Upper lobe of left lung (tissue), 6 donors: Measurements from ENCODE around the gene KSR2. TPM values are rescaled to one million over a fixed set of nuclear protein-coding genes. Genes with fewer than 3 reads are reported as not detected.

Experiments
- ATAC-seq, 2 donors: fragments of 200-7000 bp; cut with Tn5 transposase; one replicate each; pipeline ENCODE4 v1.9.1; 2022; ENCODE audit warnings: mild to moderate bottlenecking in 2 of 2, moderate library complexity in 2 of 2; ENCODE audit not compliant: low FRiP score in 2 of 2
- DNase-seq, 2 donors: peaks; one replicate each; pipeline ENCODE4 v3.0.0-alpha.2; 2019 to 2020
- H3K27ac ChIP-seq, 4 donors: fragments of 200-600 bp; sonication (generic); one replicate each; pipeline ENCODE4 v1.5.1; 2016 to 2019
- H3K27me3 ChIP-seq, 4 donors: fragments of 200-600 bp; sonication (generic); one replicate each; pipeline ENCODE4 v1.5.1; 2017 to 2019
- H3K36me3 ChIP-seq, 4 donors: fragments of 200-600 bp; sonication (generic); one replicate each; pipeline ENCODE4 v1.5.1; 2016 to 2019
- H3K4me1 ChIP-seq, 4 donors: fragments of 200-600 bp; sonication (generic); one replicate each; pipeline ENCODE4 v1.5.1; 2018 to 2019
- H3K4me3 ChIP-seq, 4 donors: fragments of 200-600 bp; sonication (generic); one replicate each; pipeline ENCODE4 v1.5.1; 2017 to 2019; ENCODE audit warnings: mild to moderate bottlenecking in 2 of 4, moderate library complexity in 1 of 4
- H3K9me3 ChIP-seq, 4 donors: fragments of 200-600 bp; sonication (generic); one replicate each; pipeline ENCODE4 v1.5.1; 2018 to 2019
- EP300 ChIP-seq, 4 donors: sonication (generic); formaldehyde crosslinking; IDR thresholded peaks; one replicate each; pipeline ENCODE4 v1.5.1; 2017; ENCODE audit warnings: antibody characterized with exemption in 4 of 4, control low read depth in 2 of 4
- POLR2A ChIP-seq, 4 donors: fragments of 450-650 bp; IDR thresholded peaks; one replicate each; pipeline ENCODE4 v1.5.1; 2016 to 2017; ENCODE audit warnings: antibody characterized with exemption in 4 of 4, mild to moderate bottlenecking in 2 of 4
- POLR2AphosphoS5 ChIP-seq, 2 donors: sonication (generic); formaldehyde crosslinking; IDR thresholded peaks; one replicate each; pipeline ENCODE4 v1.5.1; 2017; ENCODE audit warnings: antibody characterized with exemption in 2 of 2
- WGBS, 2 donors: methylation state at CpG; one replicate each; pipeline ENCODE4 v1.1.5; 2017 to 2018; 5-methylcytosine and 5-hydroxymethylcytosine counted together
- total RNA-seq, 6 donors: library from RNA; depleted of rRNA in 4 of 6; stranded (reverse); fragments of >200 nt in 4 of 6; gene quantifications; one replicate each; pipeline versions ENCODE4 v1.1.0 to v1.2.1, GENCODE V29; 2016 to 2021
- TF ChIP-seq, protein P1 (sequence below), 6 experiments: fragments of 450-650 bp in 4 of 6; fragments of 200-600 bp in 2 of 6; sonication (generic) in 2 of 6; IDR thresholded peaks; one replicate each; pipeline ENCODE4 v1.5.1; 2016 to 2019; ENCODE audit warnings: antibody characterized with exemption in 6 of 6
- donor health status: DM: no; HTN: no; CAD: no; lungs with moderate emphysema.
- donor health status: DM: no; HTN: yes; CAD: no; lungs with severe emphysema.

KSR2 gene
- total RNA-seq, 6 donors from 2014 or later, result 0.30 to 3.2 (median 0.85) TPM

GRCh38 chr12:117457189-117457588 is 511.6 kb downstream of the KSR2 start:
- no peaks in the 10 kb centered on the region for H3K27me3 ChIP-seq
- H3K4me1 ChIP-seq, result no peaks in the 10 kb centered on the region
- H3K9me3 ChIP-seq, result no peaks in the 10 kb centered on the region
- H3K4me3 ChIP-seq, result no peak overlapping the region
- DNase-seq, result no peak
- ATAC-seq, result no peak
- no peaks in the 10 kb centered on the region for H3K36me3 ChIP-seq
- H3K27ac ChIP-seq, result no peak overlapping the region
- TF ChIP-seq POLR2A (IDR thresholded peaks at IDR 0.05) (no peak), POLR2AphosphoS5 (IDR thresholded peaks at IDR 0.05) (no peak), EP300 (IDR thresholded peaks at IDR 0.05) (no peak)
- TF ChIP-seq, protein P1, sequence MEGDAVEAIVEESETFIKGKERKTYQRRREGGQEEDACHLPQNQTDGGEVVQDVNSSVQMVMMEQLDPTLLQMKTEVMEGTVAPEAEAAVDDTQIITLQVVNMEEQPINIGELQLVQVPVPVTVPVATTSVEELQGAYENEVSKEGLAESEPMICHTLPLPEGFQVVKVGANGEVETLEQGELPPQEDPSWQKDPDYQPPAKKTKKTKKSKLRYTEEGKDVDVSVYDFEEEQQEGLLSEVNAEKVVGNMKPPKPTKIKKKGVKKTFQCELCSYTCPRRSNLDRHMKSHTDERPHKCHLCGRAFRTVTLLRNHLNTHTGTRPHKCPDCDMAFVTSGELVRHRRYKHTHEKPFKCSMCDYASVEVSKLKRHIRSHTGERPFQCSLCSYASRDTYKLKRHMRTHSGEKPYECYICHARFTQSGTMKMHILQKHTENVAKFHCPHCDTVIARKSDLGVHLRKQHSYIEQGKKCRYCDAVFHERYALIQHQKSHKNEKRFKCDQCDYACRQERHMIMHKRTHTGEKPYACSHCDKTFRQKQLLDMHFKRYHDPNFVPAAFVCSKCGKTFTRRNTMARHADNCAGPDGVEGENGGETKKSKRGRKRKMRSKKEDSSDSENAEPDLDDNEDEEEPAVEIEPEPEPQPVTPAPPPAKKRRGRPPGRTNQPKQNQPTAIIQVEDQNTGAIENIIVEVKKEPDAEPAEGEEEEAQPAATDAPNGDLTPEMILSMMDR (IDR thresholded peaks at IDR 0.05), result no peak
- WGBS, 2 donors, result 82 to 93% methylated on average over 3 of the region's 3 CpGs

DNA sequence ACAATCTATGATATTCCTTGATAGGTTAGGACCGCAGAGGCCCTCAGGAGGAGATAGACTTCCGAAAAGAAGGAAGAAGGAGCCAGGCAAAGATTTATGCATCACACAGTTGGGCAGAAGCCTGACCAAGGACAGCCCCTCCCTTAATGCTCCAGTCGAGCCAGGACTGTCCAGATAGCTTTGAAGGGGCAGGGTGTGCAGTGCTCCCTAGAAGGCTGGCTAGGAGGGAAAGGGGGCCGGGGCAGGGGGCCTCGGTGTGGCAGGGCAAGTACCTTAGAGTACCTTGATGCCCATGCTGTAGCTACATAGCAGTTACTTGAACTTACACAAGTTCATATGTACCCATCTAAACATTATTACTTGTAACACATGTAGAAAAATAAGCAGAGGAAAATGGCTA is 512.7 kb downstream of the KSR2 start:
- Histone ChIP-seq H3K4me1 (no peaks in the 10 kb centered on the region), H3K36me3 (no peaks in the 10 kb centered on the region), H3K4me3 (no peak overlapping the region), H3K27me3 (no peaks in the 10 kb centered on the region), H3K9me3 (no peaks in the 10 kb centered on the region), H3K27ac (no peak overlapping the region)
- TF ChIP-seq POLR2AphosphoS5 (IDR thresholded peaks at IDR 0.05) (no peak), POLR2A (IDR thresholded peaks at IDR 0.05) (no peak), EP300 (IDR thresholded peaks at IDR 0.05) (no peak)
- TF ChIP-seq, protein P1 (IDR thresholded peaks at IDR 0.05), result no peak
- WGBS, 2 donors, result 86 to 88% methylated on average over 5 of the region's 5 CpGs
- DNase-seq (no peak), ATAC-seq (no peak)

DNA sequence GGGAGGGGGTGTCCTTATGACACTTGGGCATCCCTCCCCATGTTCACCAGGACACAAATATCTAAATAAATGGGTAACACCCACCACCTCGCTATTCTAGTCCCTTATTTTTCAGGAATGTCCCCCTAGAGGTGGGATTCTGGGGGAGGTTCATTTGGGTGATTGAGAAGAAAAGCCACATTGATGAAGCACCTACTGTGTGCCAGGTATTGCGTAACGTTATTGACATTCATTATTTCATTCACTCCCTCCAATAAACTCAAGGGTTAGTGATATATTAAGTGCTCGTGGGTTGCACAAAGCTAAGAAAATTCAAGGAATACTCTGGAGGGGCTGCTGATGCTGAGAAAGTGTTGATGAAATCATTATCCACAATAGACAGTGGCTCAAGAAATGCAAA is 514.8 kb downstream of the KSR2 start:
- no peaks in the 10 kb centered on the region for H3K36me3 ChIP-seq
- H3K4me3 ChIP-seq, result no peak overlapping the region
- no peaks in the 10 kb centered on the region for H3K27me3 ChIP-seq
- ATAC-seq, result no peak
- DNase-seq, result no peak
- H3K9me3 ChIP-seq, result no peaks in the 10 kb centered on the region
- H3K27ac ChIP-seq, result no peak overlapping the region
- WGBS, 2 donors, result 85 to 94% methylated on average over 4 of the region's 4 CpGs
- H3K4me1 ChIP-seq, result no peaks in the 10 kb centered on the region
- TF ChIP-seq, protein P1 (IDR thresholded peaks at IDR 0.05), result no peak
- no peak for TF ChIP-seq EP300 (IDR thresholded peaks at IDR 0.05)
- no peak for TF ChIP-seq POLR2A (IDR thresholded peaks at IDR 0.05)
- no peak for TF ChIP-seq POLR2AphosphoS5 (IDR thresholded peaks at IDR 0.05)

GRCh38 chr12:117452112-117452511 is 516.7 kb downstream of the KSR2 start:
- no peak for DNase-seq

DNA sequence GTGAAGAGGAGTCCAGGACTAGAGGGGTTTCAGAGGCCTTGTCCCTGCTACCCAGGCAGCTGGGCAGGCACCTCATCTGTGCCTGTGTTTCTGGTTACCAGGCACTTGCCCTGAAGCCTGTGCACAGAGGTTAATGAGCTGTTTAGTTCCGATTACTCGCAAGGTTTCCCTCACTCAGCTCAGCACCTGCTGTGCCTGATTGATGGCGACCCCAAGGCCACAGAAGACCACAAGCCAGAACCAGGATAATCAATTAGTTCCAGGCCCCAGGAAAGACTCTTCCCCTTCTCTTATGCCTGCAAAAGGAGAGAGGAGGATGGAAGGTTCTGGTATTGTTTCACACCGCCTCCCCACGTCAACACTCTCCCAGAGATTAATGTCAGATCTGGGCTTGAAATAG is 518.6 kb downstream of the KSR2 start:
- H3K4me3 ChIP-seq, result no peak overlapping the region
- no peaks in the 10 kb centered on the region for H3K36me3 ChIP-seq
- H3K4me1 ChIP-seq, result no peaks in the 10 kb centered on the region
- ATAC-seq, result no peak
- H3K9me3 ChIP-seq, result no peaks in the 10 kb centered on the region
- no peaks in the 10 kb centered on the region for H3K27me3 ChIP-seq
- DNase-seq, result no peak
- TF ChIP-seq, protein P1 (IDR thresholded peaks at IDR 0.05), result no peak
- TF ChIP-seq EP300 (IDR thresholded peaks at IDR 0.05), result no peak
- TF ChIP-seq POLR2A (IDR thresholded peaks at IDR 0.05), result no peak
- TF ChIP-seq POLR2AphosphoS5 (IDR thresholded peaks at IDR 0.05), result no peak
- 77 to 92% methylated on average over 5 of the region's 5 CpGs for WGBS, 2 donors
- no peak overlapping the region for H3K27ac ChIP-seq

More at GRCh38 chr12:117452112-117452511, 516.7 kb downstream of the KSR2 start:
- H3K4me1 ChIP-seq, result no peaks in the 10 kb centered on the region
- no peak for ATAC-seq
- TF ChIP-seq POLR2A (IDR thresholded peaks at IDR 0.05) (no peak), EP300 (IDR thresholded peaks at IDR 0.05) (no peak), POLR2AphosphoS5 (IDR thresholded peaks at IDR 0.05) (no peak)
- TF ChIP-seq, protein P1 (IDR thresholded peaks at IDR 0.05), result no peak
- H3K9me3 ChIP-seq, result no peaks in the 10 kb centered on the region
- 41 to 54% methylated on average over 6 of the region's 6 CpGs for whole genome bisulfite sequencing, 2 donors
- H3K36me3 ChIP-seq, result no peaks in the 10 kb centered on the region
- H3K27ac ChIP-seq, result no peak overlapping the region
- H3K27me3 ChIP-seq, result no peaks in the 10 kb centered on the region
- no peak overlapping the region for H3K4me3 ChIP-seq
